CD14-positive monocyte (primary cell): Measurements from ENCODE around the gene MOGAT3. TPM values are rescaled to one million over a fixed set of nuclear protein-coding genes. Genes with fewer than 3 reads are reported as not detected.

Experiments
- DNase-seq, 3 donors: peaks; one replicate each; pipeline ENCODE4 v3.0.0-alpha.2; 2011 to 2022
- H2AFZ ChIP-seq: 2 replicates; pipeline ENCODE4 v1.6.0; 2012; ENCODE audit warnings: mild to moderate bottlenecking, low read depth, low read length, inconsistent platforms; ENCODE audit not compliant: insufficient read depth, poor library complexity, severe bottlenecking
- H3K27ac ChIP-seq, 2 donors: 1 replicate in 1 of 2; 2 replicates in 1 of 2; pipeline ENCODE4 v1.5.1; 2012 to 2013; ENCODE audit warnings: low read length in 2 of 2, control low read depth in 1 of 2, inconsistent platforms in 1 of 2, low read depth in 1 of 2, mild to moderate bottlenecking in 1 of 2
- H3K27me3 ChIP-seq, 2 donors: one replicate each; pipeline versions ENCODE4 v1.6.0 to v1.6.1; 2011 to 2013; ENCODE audit warnings: low read length in 2 of 2; ENCODE audit not compliant: control insufficient read depth in 2 of 2, insufficient read depth in 2 of 2
- H3K36me3 ChIP-seq, 2 donors: replicated peaks in 1 of 2; 1 replicate in 1 of 2; 2 replicates in 1 of 2; pipeline versions ENCODE4 v1.5.1 to v1.6.1; 2012 to 2013; ENCODE audit warnings: low read length in 2 of 2, control low read depth in 1 of 2, inconsistent platforms in 1 of 2, mild to moderate bottlenecking in 1 of 2; ENCODE audit not compliant: insufficient read depth in 2 of 2, control insufficient read depth in 1 of 2
- H3K4me1 ChIP-seq, 2 donors: 1 replicate in 1 of 2; 2 replicates in 1 of 2; pipeline versions ENCODE4 v1.5.1 to v1.6.1; 2012 to 2013; ENCODE audit warnings: low read length in 2 of 2, control low read depth in 1 of 2, inconsistent platforms in 1 of 2, mild to moderate bottlenecking in 1 of 2, moderate library complexity in 1 of 2; ENCODE audit not compliant: insufficient read depth in 2 of 2, control insufficient read depth in 1 of 2
- H3K4me2 ChIP-seq: replicated peaks from 2 replicates; pipeline ENCODE3; 2012; ENCODE audit warnings: low read length, moderate library complexity, mild to moderate bottlenecking; ENCODE audit not compliant: poor library complexity, severe bottlenecking; ENCODE audit errors: extremely low read depth
- H3K4me3 ChIP-seq, 3 experiments: fragments of 200-600 bp in 1 of 3; sonication (generic) in 1 of 3; replicated peaks in 1 of 3; 1 replicate in 2 of 3; 2 replicates in 1 of 3; pipeline ENCODE4 v1.5.1; 2011 to 2013; ENCODE audit warnings: low read length in 3 of 3, mild to moderate bottlenecking in 3 of 3, control low read depth in 2 of 3, low read depth in 2 of 3, inconsistent platforms in 1 of 3, moderate library complexity in 1 of 3
- H3K79me2 ChIP-seq: 2 replicates; pipeline ENCODE4 v1.6.0; 2012; ENCODE audit warnings: mild to moderate bottlenecking, control low read depth, inconsistent platforms, low read length, moderate library complexity; ENCODE audit not compliant: insufficient read depth
- H3K9ac ChIP-seq: 2 replicates; pipeline ENCODE4 v1.6.0; 2017; ENCODE audit warnings: low read length, mild to moderate bottlenecking; ENCODE audit not compliant: insufficient read depth, poor library complexity, severe bottlenecking
- H3K9me3 ChIP-seq, 2 donors: replicated peaks in 1 of 2; 1 replicate in 1 of 2; 2 replicates in 1 of 2; pipeline versions ENCODE4 v1.5.1 to v1.6.1; 2012 to 2013; ENCODE audit warnings: low read length in 2 of 2, control low read depth in 1 of 2; ENCODE audit not compliant: control insufficient read depth in 1 of 2, insufficient read depth in 1 of 2
- H4K20me1 ChIP-seq: 2 replicates; pipeline ENCODE4 v1.6.0; 2012; ENCODE audit warnings: mild to moderate bottlenecking, low read length, control low read depth, moderate library complexity; ENCODE audit not compliant: insufficient read depth
- H3K27ac Mint-ChIP-seq, 7 donors: one replicate each; pipeline ENCODE4 v1.8.0; 2020; ENCODE audit warnings: mild to moderate bottlenecking in 7 of 7, mixed read lengths in 7 of 7, moderate library complexity in 6 of 7, inconsistent platforms in 2 of 7
- H3K27me3 Mint-ChIP-seq, 3 donors: one replicate each; pipeline ENCODE4 v1.8.0; 2021 to 2022; ENCODE audit warnings: low read depth in 3 of 3, mild to moderate bottlenecking in 3 of 3, mixed read lengths in 3 of 3, moderate library complexity in 3 of 3, inconsistent platforms in 1 of 3
- H3K36me3 Mint-ChIP-seq, 2 donors: one replicate each; pipeline ENCODE4 v1.8.0; 2020; ENCODE audit warnings: mixed read lengths in 2 of 2, inconsistent platforms in 1 of 2, mild to moderate bottlenecking in 1 of 2
- H3K4me1 Mint-ChIP-seq: one replicate; pipeline ENCODE4 v1.8.0; 2020; ENCODE audit warnings: mild to moderate bottlenecking, mixed read lengths
- H3K4me3 Mint-ChIP-seq, 2 donors: one replicate each; pipeline ENCODE4 v1.8.0; 2020; ENCODE audit warnings: mild to moderate bottlenecking in 2 of 2, mixed read lengths in 2 of 2, moderate library complexity in 1 of 2
- H3K9me3 Mint-ChIP-seq, 7 donors: one replicate each; pipeline ENCODE4 v1.8.0; 2020 to 2022; ENCODE audit warnings: mixed read lengths in 7 of 7, mild to moderate bottlenecking in 6 of 7, moderate library complexity in 6 of 7, inconsistent platforms in 2 of 7
- WGBS: methylation state at CpG from one replicate; pipeline ENCODE4 v1.1.5; 2013; ENCODE audit warnings: missing lambda C conversion rate; ENCODE audit not compliant: insufficient coverage; 5-methylcytosine and 5-hydroxymethylcytosine counted together
- intact Hi-C, 2 donors: fragments of 100-400 bp; cut with micrococcal nuclease; formaldehyde crosslinking; loops; one replicate each; pipeline versions ENCODE4 v1.15.0 to v1.15.1; 2023
- polyA plus RNA-seq, 3 donors: library from polyadenylated mRNA; depleted of rRNA in 1 of 3; unstranded in 2 of 3; stranded (reverse) in 1 of 3; fragments of 300-500 nt in 2 of 3; fragments of >200 nt in 1 of 3; fragmentation: Illumina TruSeq in 2 of 3; gene quantifications; 1 replicate in 2 of 3; 2 replicates in 1 of 3; pipeline ENCODE4 v1.2.3, GENCODE V29; 2012 to 2021
- TF ChIP-seq, protein P1 (sequence below): fragments of 200-600 bp; IDR thresholded peaks from one replicate; pipeline ENCODE4 v1.8.0; 2022; ENCODE audit warnings: antibody characterized with exemption, mild to moderate bottlenecking

Gene MOGAT3
- polyA plus RNA-seq, 3 donors: not detected

DNA sequence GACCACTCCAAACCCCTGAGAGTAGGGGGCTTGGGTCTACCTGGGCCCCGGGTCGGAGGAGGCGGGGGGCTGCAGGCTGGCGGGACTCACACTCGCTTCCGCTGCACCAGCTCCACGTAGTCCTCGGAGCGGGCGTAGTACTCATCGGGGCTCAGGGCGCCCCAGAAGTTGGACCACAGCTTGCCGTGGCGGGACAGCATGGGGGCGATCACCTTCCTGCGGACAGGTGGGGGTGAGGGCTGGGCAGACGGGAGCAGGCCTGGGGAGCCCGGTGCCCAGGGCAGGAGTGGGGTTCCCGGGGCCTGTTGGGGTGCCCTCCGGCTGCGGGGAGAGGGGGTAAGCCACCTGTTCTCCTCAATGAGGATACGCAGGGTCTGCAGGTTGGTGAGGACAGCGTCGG lies 10.7 kb upstream of the MOGAT3 start:
- Histone ChIP-seq H3K79me2 (peaks cover 8% of the 10 kb centered on the region), H3K27ac (no peak overlapping the region), H3K36me3 (peaks cover 70 to 86% of the 10 kb centered on the region in 2 donors), H2AFZ (no peak overlapping the region), H3K4me1 (peaks cover 9 to 10% of the 10 kb centered on the region in 2 donors), H4K20me1 (peaks cover 7% of the 10 kb centered on the region), H3K27me3 (no peaks in the 10 kb centered on the region), H3K9me3 (no peaks in the 10 kb centered on the region), H3K4me2 (no peak overlapping the region), H3K9ac (no peak overlapping the region), H3K4me3 (no peak overlapping the region)
- intact Hi-C loops: no loop called here
- Mint-ChIP-seq H3K27ac (no peak overlapping the region), H3K9me3 (no peaks in the 10 kb centered on the region), H3K27me3 (no peaks in the 10 kb centered on the region), H3K4me3 (no peak overlapping the region), H3K36me3 (peaks cover 64 to 93% of the 10 kb centered on the region in 2 donors), H3K4me1 (peaks cover 10% of the 10 kb centered on the region)
- TF ChIP-seq, protein P1, sequence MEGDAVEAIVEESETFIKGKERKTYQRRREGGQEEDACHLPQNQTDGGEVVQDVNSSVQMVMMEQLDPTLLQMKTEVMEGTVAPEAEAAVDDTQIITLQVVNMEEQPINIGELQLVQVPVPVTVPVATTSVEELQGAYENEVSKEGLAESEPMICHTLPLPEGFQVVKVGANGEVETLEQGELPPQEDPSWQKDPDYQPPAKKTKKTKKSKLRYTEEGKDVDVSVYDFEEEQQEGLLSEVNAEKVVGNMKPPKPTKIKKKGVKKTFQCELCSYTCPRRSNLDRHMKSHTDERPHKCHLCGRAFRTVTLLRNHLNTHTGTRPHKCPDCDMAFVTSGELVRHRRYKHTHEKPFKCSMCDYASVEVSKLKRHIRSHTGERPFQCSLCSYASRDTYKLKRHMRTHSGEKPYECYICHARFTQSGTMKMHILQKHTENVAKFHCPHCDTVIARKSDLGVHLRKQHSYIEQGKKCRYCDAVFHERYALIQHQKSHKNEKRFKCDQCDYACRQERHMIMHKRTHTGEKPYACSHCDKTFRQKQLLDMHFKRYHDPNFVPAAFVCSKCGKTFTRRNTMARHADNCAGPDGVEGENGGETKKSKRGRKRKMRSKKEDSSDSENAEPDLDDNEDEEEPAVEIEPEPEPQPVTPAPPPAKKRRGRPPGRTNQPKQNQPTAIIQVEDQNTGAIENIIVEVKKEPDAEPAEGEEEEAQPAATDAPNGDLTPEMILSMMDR: no peak
- no peak for DNase-seq
- WGBS: 96% methylated on average over 20 of the region's 24 CpGs

- H3K27ac Mint-ChIP-seq: peak overlapping the region in 1 of 7 donors; percentile 19
- no peak overlapping the region for H3K4me3 ChIP-seq
- no peak overlapping the region for H3K27ac ChIP-seq
- no peaks in the 10 kb centered on the region for H3K27me3 ChIP-seq
- intact Hi-C loops: no loop called here
- no peak overlapping the region for H3K4me3 Mint-ChIP-seq
- WGBS: 97% methylated on average over 15 of the region's 19 CpGs
- H2AFZ ChIP-seq: no peak overlapping the region
- TF ChIP-seq, protein P1: no peak
- H3K9ac ChIP-seq: no peak overlapping the region
- no peaks in the 10 kb centered on the region for H3K79me2 ChIP-seq
- no peak overlapping the region for H3K4me2 ChIP-seq
- no peaks in the 10 kb centered on the region for H3K9me3 ChIP-seq
- H3K36me3 ChIP-seq: peaks cover 74 to 88% of the 10 kb centered on the region in 2 donors
- no peaks in the 10 kb centered on the region for H3K4me1 Mint-ChIP-seq
- no peaks in the 10 kb centered on the region for H3K9me3 Mint-ChIP-seq
- no peak for DNase-seq
- H3K4me1 ChIP-seq: peaks cover 0 to under 1% of the 10 kb centered on the region in 2 donors
- no peaks in the 10 kb centered on the region for H3K27me3 Mint-ChIP-seq
- H4K20me1 ChIP-seq: no peaks in the 10 kb centered on the region
- peaks cover 64 to 96% of the 10 kb centered on the region in 2 donors for H3K36me3 Mint-ChIP-seq
These were observed 9.3 kb upstream of the MOGAT3 start for GRCh38 chr7:101210143-101210542.
